HUDEP-2 (cell line): Measurements from ENCODE around the gene GUK1.

Source experiments
- DNase-seq, 76 experiments: peaks; one replicate each; lab custom pipeline; 2025; ENCODE audit not compliant: unreplicated experiment in 76 of 76; lab: John Stamatoyannopoulos, UW

GUK1 gene

DNA sequence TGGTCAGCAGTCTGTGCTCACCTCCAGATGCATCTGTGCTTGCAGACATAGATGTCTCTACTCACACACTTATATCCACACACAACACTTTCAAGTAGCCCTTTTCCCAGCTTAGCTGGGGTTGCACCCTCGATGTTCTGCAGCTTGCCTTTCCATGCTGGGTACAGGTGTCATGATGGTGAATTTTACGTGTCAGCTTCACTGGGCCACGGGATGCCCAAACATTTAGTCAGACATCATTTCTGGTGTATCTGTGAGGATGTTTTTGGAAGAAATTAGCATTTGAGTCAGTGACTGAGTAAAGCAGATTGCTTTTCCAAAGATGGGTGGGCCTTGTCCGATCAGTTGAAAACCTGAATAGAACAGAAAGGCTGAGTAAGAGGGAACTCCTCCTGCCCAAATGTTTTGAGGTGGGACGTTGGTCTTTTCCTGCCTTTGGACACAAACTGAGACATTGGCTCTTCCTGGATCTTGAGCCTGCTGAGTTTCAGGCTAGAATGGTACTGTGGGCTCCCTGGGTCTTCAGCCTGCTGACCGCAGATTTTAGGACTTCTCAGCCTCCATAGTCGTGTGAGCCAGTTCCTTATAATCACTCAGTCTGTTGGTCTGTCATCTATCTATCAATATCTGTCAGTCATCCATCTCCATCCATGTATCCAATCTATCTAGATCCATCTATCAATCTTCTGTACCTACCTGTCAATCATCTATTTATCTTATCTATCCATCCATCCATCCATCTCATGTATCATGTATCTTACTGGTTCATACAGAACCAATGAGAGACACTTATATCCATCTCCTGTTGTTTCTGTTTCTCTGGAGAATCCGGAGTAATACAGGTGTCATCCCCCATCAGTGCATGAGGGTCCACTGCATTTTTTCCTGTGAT, 55.1 kb downstream of the GUK1 start:
- no peak for DNase-seq

DNA sequence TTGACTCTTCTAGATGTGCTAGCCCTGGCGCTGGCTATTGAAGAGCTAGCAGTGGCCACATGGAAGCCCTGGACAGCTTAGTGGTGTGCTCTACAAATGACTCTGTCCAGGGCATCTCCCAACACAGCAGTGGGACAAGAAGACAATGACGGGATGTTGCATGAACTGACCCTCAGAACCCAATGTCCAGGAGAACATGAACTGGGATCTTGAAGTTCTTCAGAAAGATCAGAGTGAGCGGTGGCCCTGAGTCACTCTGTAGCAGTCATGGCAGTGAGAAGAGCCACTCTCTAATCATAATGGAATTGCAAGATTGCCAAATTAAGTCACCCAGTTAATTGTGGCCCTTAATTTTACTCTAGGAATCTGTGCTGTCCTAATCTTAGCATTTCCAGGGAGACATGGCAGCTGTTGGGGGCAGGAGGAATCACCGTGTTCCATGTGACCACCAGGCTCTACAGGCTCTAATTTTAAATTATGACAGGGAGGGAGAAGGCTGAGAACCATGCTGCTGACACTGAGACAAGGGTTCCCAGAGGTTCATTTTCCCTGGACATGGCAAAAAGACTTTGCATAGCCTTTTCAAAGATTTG, 57.6 kb downstream of the GUK1 start:
- DNase-seq = no peak
